Measurements from ENCODE around the gene CD99L2. TPM values are rescaled to one million over a fixed set of nuclear protein-coding genes. Genes with fewer than 3 reads are reported as not detected.

The CD99L2 gene
- polyA plus RNA-seq, 2 donors = 4.8 to 5.2 TPM

GRCh38 chrX:150769408-150769807 lies 129.1 kb downstream of the CD99L2 start:
- Histone ChIP-seq H3K27me3 (ENCODE audit: control insufficient read depth in 1 of 2, insufficient read depth in 2 of 2, low read length in 2 of 2) (no peaks in the 10 kb centered on the region), H3K4me1 (ENCODE audit: control insufficient read depth in 2 of 2, insufficient read depth in 2 of 2, low read length in 1 of 2) (peaks cover 5% of the 10 kb centered on the region in 2 donors), H3K4me3 (ENCODE audit: low read depth in 1 of 2, low read length in 2 of 2) (no peak overlapping the region), H3K36me3 (ENCODE audit: control insufficient read depth in 2 of 2, insufficient read depth in 2 of 2, low read length in 1 of 2) (no peaks in the 10 kb centered on the region), H3K9me3 (ENCODE audit: control insufficient read depth in 2 of 2, insufficient read depth in 1 of 2, low read depth in 1 of 2, low read length in 1 of 2) (no peaks in the 10 kb centered on the region), H3K27ac (ENCODE audit: low read depth in 2 of 2, low read length in 1 of 2) (no peak overlapping the region)
- 77 to 81% methylated on average over 13 of the region's 13 CpGs for WGBS, 2 donors

- 58 to 80% methylated on average over 19 of the region's 19 CpGs for WGBS, 2 donors
- Histone ChIP-seq H3K9me3 (ENCODE audit: control insufficient read depth in 2 of 2, insufficient read depth in 1 of 2, low read depth in 1 of 2, low read length in 1 of 2) (no peaks in the 10 kb centered on the region), H3K27me3 (ENCODE audit: control insufficient read depth in 1 of 2, insufficient read depth in 2 of 2, low read length in 2 of 2) (no peaks in the 10 kb centered on the region), H3K4me1 (ENCODE audit: control insufficient read depth in 2 of 2, insufficient read depth in 2 of 2, low read length in 1 of 2) (peaks cover 5% of the 10 kb centered on the region in 2 donors), H3K4me3 (ENCODE audit: low read depth in 1 of 2, low read length in 2 of 2) (no peak overlapping the region), H3K27ac (ENCODE audit: low read depth in 2 of 2, low read length in 1 of 2) (no peak overlapping the region), H3K36me3 (ENCODE audit: control insufficient read depth in 2 of 2, insufficient read depth in 2 of 2, low read length in 1 of 2) (no peaks in the 10 kb centered on the region)
Measured at GRCh38 chrX:150768580-150769190, 129.8 kb downstream of the CD99L2 start.

GRCh38 chrX:150768132-150768485 lies 130.4 kb downstream of the CD99L2 start:
- Histone ChIP-seq H3K27ac (ENCODE audit: low read depth in 2 of 2, low read length in 1 of 2) (no peak overlapping the region), H3K36me3 (ENCODE audit: control insufficient read depth in 2 of 2, insufficient read depth in 2 of 2, low read length in 1 of 2) (no peaks in the 10 kb centered on the region), H3K9me3 (ENCODE audit: control insufficient read depth in 2 of 2, insufficient read depth in 1 of 2, low read depth in 1 of 2, low read length in 1 of 2) (no peaks in the 10 kb centered on the region), H3K4me1 (ENCODE audit: control insufficient read depth in 2 of 2, insufficient read depth in 2 of 2, low read length in 1 of 2) (peaks cover 5% of the 10 kb centered on the region in 2 donors), H3K4me3 (ENCODE audit: low read depth in 1 of 2, low read length in 2 of 2) (no peak overlapping the region), H3K27me3 (ENCODE audit: control insufficient read depth in 1 of 2, insufficient read depth in 2 of 2, low read length in 2 of 2) (no peaks in the 10 kb centered on the region)
- WGBS, 2 donors = 75 to 85% methylated on average over 10 of the region's 10 CpGs

GRCh38 chrX:150767475-150768131 lies 130.9 kb downstream of the CD99L2 start:
- Histone ChIP-seq H3K4me1 (ENCODE audit: control insufficient read depth in 2 of 2, insufficient read depth in 2 of 2, low read length in 1 of 2) (peaks cover 5% of the 10 kb centered on the region in 2 donors), H3K27ac (ENCODE audit: low read depth in 2 of 2, low read length in 1 of 2) (no peak overlapping the region), H3K4me3 (ENCODE audit: low read depth in 1 of 2, low read length in 2 of 2) (no peak overlapping the region), H3K36me3 (ENCODE audit: control insufficient read depth in 2 of 2, insufficient read depth in 2 of 2, low read length in 1 of 2) (peaks cover 0 to 2% of the 10 kb centered on the region in 2 donors), H3K9me3 (ENCODE audit: control insufficient read depth in 2 of 2, insufficient read depth in 1 of 2, low read depth in 1 of 2, low read length in 1 of 2) (no peaks in the 10 kb centered on the region), H3K27me3 (ENCODE audit: control insufficient read depth in 1 of 2, insufficient read depth in 2 of 2, low read length in 2 of 2) (no peaks in the 10 kb centered on the region)
- WGBS, 2 donors = 68 to 74% methylated on average over 17 of the region's 17 CpGs

GRCh38 chrX:150767045-150767395 lies 131.4 kb downstream of the CD99L2 start:
- H3K36me3 ChIP-seq (ENCODE audit: control insufficient read depth in 2 of 2, insufficient read depth in 2 of 2, low read length in 1 of 2) = peaks cover 0 to 3% of the 10 kb centered on the region in 2 donors
- peaks cover 5% of the 10 kb centered on the region in 2 donors for H3K4me1 ChIP-seq (ENCODE audit: control insufficient read depth in 2 of 2, insufficient read depth in 2 of 2, low read length in 1 of 2)
- 56 to 62% methylated on average over 9 of the region's 9 CpGs for WGBS, 2 donors
- no peak overlapping the region for H3K27ac ChIP-seq (ENCODE audit: low read depth in 2 of 2, low read length in 1 of 2)
- no peak overlapping the region for H3K4me3 ChIP-seq (ENCODE audit: low read depth in 1 of 2, low read length in 2 of 2)
- no peaks in the 10 kb centered on the region for H3K9me3 ChIP-seq (ENCODE audit: control insufficient read depth in 2 of 2, insufficient read depth in 1 of 2, low read depth in 1 of 2, low read length in 1 of 2)
- no peaks in the 10 kb centered on the region for H3K27me3 ChIP-seq (ENCODE audit: control insufficient read depth in 1 of 2, insufficient read depth in 2 of 2, low read length in 2 of 2)

GRCh38 chrX:150766351-150767044 lies 132.0 kb downstream of the CD99L2 start:
- Histone ChIP-seq H3K9me3 (ENCODE audit: control insufficient read depth in 2 of 2, insufficient read depth in 1 of 2, low read depth in 1 of 2, low read length in 1 of 2) (no peaks in the 10 kb centered on the region), H3K4me3 (ENCODE audit: low read depth in 1 of 2, low read length in 2 of 2) (no peak overlapping the region), H3K27me3 (ENCODE audit: control insufficient read depth in 1 of 2, insufficient read depth in 2 of 2, low read length in 2 of 2) (no peaks in the 10 kb centered on the region), H3K4me1 (ENCODE audit: control insufficient read depth in 2 of 2, insufficient read depth in 2 of 2, low read length in 1 of 2) (peaks cover 5% of the 10 kb centered on the region in 2 donors), H3K27ac (ENCODE audit: low read depth in 2 of 2, low read length in 1 of 2) (no peak overlapping the region), H3K36me3 (ENCODE audit: control insufficient read depth in 2 of 2, insufficient read depth in 2 of 2, low read length in 1 of 2) (peaks cover 0 to 3% of the 10 kb centered on the region in 2 donors)
- 84 to 85% methylated on average over 13 of the region's 13 CpGs for WGBS, 2 donors

- Histone ChIP-seq H3K36me3 (ENCODE audit: control insufficient read depth in 2 of 2, insufficient read depth in 2 of 2, low read length in 1 of 2) (peaks cover 0 to 6% of the 10 kb centered on the region in 2 donors), H3K9me3 (ENCODE audit: control insufficient read depth in 2 of 2, insufficient read depth in 1 of 2, low read depth in 1 of 2, low read length in 1 of 2) (no peaks in the 10 kb centered on the region), H3K4me3 (ENCODE audit: low read depth in 1 of 2, low read length in 2 of 2) (no peak overlapping the region), H3K4me1 (ENCODE audit: control insufficient read depth in 2 of 2, insufficient read depth in 2 of 2, low read length in 1 of 2) (peaks cover 5% of the 10 kb centered on the region in 2 donors), H3K27me3 (ENCODE audit: control insufficient read depth in 1 of 2, insufficient read depth in 2 of 2, low read length in 2 of 2) (no peaks in the 10 kb centered on the region), H3K27ac (ENCODE audit: low read depth in 2 of 2, low read length in 1 of 2) (no peak overlapping the region)
- WGBS, 2 donors = 86 to 89% methylated on average over 18 to 19 of the region's 19 CpGs
Measured at GRCh38 chrX:150765782-150766350, 132.6 kb downstream of the CD99L2 start.

- no peaks in the 10 kb centered on the region for H3K9me3 ChIP-seq (ENCODE audit: control insufficient read depth in 2 of 2, insufficient read depth in 1 of 2, low read depth in 1 of 2, low read length in 1 of 2)
- WGBS, 2 donors = 74 to 87% methylated on average over 9 of the region's 9 CpGs
- no peaks in the 10 kb centered on the region for H3K27me3 ChIP-seq (ENCODE audit: control insufficient read depth in 1 of 2, insufficient read depth in 2 of 2, low read length in 2 of 2)
- peaks cover 5% of the 10 kb centered on the region in 2 donors for H3K4me1 ChIP-seq (ENCODE audit: control insufficient read depth in 2 of 2, insufficient read depth in 2 of 2, low read length in 1 of 2)
- no peak overlapping the region for H3K27ac ChIP-seq (ENCODE audit: low read depth in 2 of 2, low read length in 1 of 2)
- H3K4me3 ChIP-seq (ENCODE audit: low read depth in 1 of 2, low read length in 2 of 2) = no peak overlapping the region
- peaks cover 0 to 6% of the 10 kb centered on the region in 2 donors for H3K36me3 ChIP-seq (ENCODE audit: control insufficient read depth in 2 of 2, insufficient read depth in 2 of 2, low read length in 1 of 2)
Measured at GRCh38 chrX:150765237-150765636, 133.2 kb downstream of the CD99L2 start.

GRCh38 chrX:150763810-150764209 lies 134.7 kb downstream of the CD99L2 start:
- Histone ChIP-seq H3K27me3 (ENCODE audit: control insufficient read depth in 1 of 2, insufficient read depth in 2 of 2, low read length in 2 of 2) (no peaks in the 10 kb centered on the region), H3K27ac (ENCODE audit: low read depth in 2 of 2, low read length in 1 of 2) (no peak overlapping the region), H3K4me3 (ENCODE audit: low read depth in 1 of 2, low read length in 2 of 2) (no peak overlapping the region), H3K4me1 (ENCODE audit: control insufficient read depth in 2 of 2, insufficient read depth in 2 of 2, low read length in 1 of 2) (peaks cover 4 to 5% of the 10 kb centered on the region in 2 donors), H3K9me3 (ENCODE audit: control insufficient read depth in 2 of 2, insufficient read depth in 1 of 2, low read depth in 1 of 2, low read length in 1 of 2) (no peaks in the 10 kb centered on the region), H3K36me3 (ENCODE audit: control insufficient read depth in 2 of 2, insufficient read depth in 2 of 2, low read length in 1 of 2) (peaks cover 0 to 8% of the 10 kb centered on the region in 2 donors)
- WGBS, 2 donors = 67 to 72% methylated on average over 9 of the region's 9 CpGs
